Measurements from ENCODE around the gene KISS1R. TPM values are rescaled to one million over a fixed set of nuclear protein-coding genes. Genes with fewer than 3 reads are reported as not detected.
A peak's percentile ranks its signal among the peaks of the same experiment; 100 is the strongest.

The KISS1R gene
- total and polyA plus RNA-seq, 12 donors, result 0.25 to 0.44 TPM; not detected in 10

- 83 to 93% (median 89%) methylated on average over 22 of the region's 22 CpGs for WGBS, 4 donors
- intact Hi-C loops (cut with DNase I), result no loop called here
- TF ChIP-seq CTCF (IDR thresholded peaks at IDR 0.05) (no peak), POLR2A (IDR thresholded peaks at IDR 0.05) (no peak)
- no peak for DNase-seq
- H3K4me1 ChIP-seq (replicated peaks in 1 of 2), result peaks cover 24 to 31% of the 10 kb centered on the region in 2 donors
- H3K4me3 ChIP-seq, result no peak overlapping the region
- H3K27ac ChIP-seq, result no peak overlapping the region
- no peaks in the 10 kb centered on the region for H3K27me3 ChIP-seq
- H3K9me3 ChIP-seq (replicated peaks in 1 of 3), result no peaks in the 10 kb centered on the region
- no peaks in the 10 kb centered on the region for H3K36me3 ChIP-seq (replicated peaks in 1 of 2)
These were observed 22.3 kb downstream of the KISS1R start for GRCh38 chr19:939439-939838.

- intact Hi-C loops (cut with DNase I), result no loop called here
- 97 to 100% (median 98%) methylated on average over 2 to 7 of the region's 7 CpGs for WGBS, 4 donors
These were observed 22.8 kb downstream of the KISS1R start for GRCh38 chr19:939922-940321.

GRCh38 chr19:940591-941291 lies 23.6 kb downstream of the KISS1R start:
- TF ChIP-seq CTCF (IDR thresholded peaks at IDR 0.05), result no peak
- peak in 1 of 2 donors; percentile 40 for TF ChIP-seq POLR2A (IDR thresholded peaks at IDR 0.05)
- Histone ChIP-seq H3K4me3 (peak overlapping the region in 1 of 4 donors; percentile 41), H3K36me3 (replicated peaks in 1 of 2) (no peaks in the 10 kb centered on the region), H3K9me3 (replicated peaks in 1 of 3) (no peaks in the 10 kb centered on the region), H3K4me1 (replicated peaks in 1 of 2) (peaks cover 13 to 20% of the 10 kb centered on the region in 2 donors), H3K27me3 (no peaks in the 10 kb centered on the region), H3K27ac (peak overlapping the region in 4 of 5 donors; percentile 60 to 90 (median 84))
- 30 to 50% (median 35%) methylated on average over 2 to 64 of the region's 64 CpGs for WGBS, 4 donors
- intact Hi-C loops (cut with DNase I), result no loop called here
- peak; percentile 76 to 90 (median 81) for DNase-seq

More at GRCh38 chr19:939922-940321, 22.8 kb downstream of the KISS1R start:
- Histone ChIP-seq H3K4me3 (no peak overlapping the region), H3K9me3 (replicated peaks in 1 of 3) (no peaks in the 10 kb centered on the region), H3K4me1 (replicated peaks in 1 of 2) (peaks cover 19 to 27% of the 10 kb centered on the region in 2 donors), H3K27me3 (no peaks in the 10 kb centered on the region), H3K36me3 (replicated peaks in 1 of 2) (no peaks in the 10 kb centered on the region), H3K27ac (peak overlapping the region in 3 of 5 donors; percentile 78 to 90 (median 89))
- no peak for TF ChIP-seq CTCF (IDR thresholded peaks at IDR 0.05)
- no peak for TF ChIP-seq POLR2A (IDR thresholded peaks at IDR 0.05)
- no peak for DNase-seq

- peaks cover 13 to 20% of the 10 kb centered on the region in 2 donors for H3K4me1 ChIP-seq (replicated peaks in 1 of 2)
- TF ChIP-seq POLR2A (IDR thresholded peaks at IDR 0.05) (no peak), CTCF (IDR thresholded peaks at IDR 0.05) (no peak)
- peak overlapping the region in 1 of 4 donors; percentile 41 for H3K4me3 ChIP-seq
- no peaks in the 10 kb centered on the region for H3K36me3 ChIP-seq (replicated peaks in 1 of 2)
- 69 to 79% (median 76%) methylated on average over 33 to 45 of the region's 45 CpGs for WGBS, 4 donors
- H3K9me3 ChIP-seq (replicated peaks in 1 of 3), result no peaks in the 10 kb centered on the region
- peak in 1 of 7 donors; percentile 38 for DNase-seq
- no peaks in the 10 kb centered on the region for H3K27me3 ChIP-seq
- intact Hi-C loops (cut with DNase I), result no loop called here
- peak overlapping the region in 4 of 5 donors; percentile 60 to 90 (median 84) for H3K27ac ChIP-seq
These were observed 24.4 kb downstream of the KISS1R start for GRCh38 chr19:941292-942132.

Measured in adrenal gland (tissue), 12 donors.